A549 treated with AZD9567 at 1 μM for 4 hours (cell line): ENCODE data around the gene HSD11B1. TPM values are rescaled to one million over a fixed set of nuclear protein-coding genes. Genes with fewer than 3 reads are reported as not detected.

ENCODE experiments used
- total RNA-seq: library from RNA; stranded (reverse); fragments of 200-300 nt; extraction: Qiagen RNA extraction; gene quantifications from 5 replicates; pipeline ENCODE4 v1.2.3, GENCODE V29; 2022; ENCODE audit not compliant: insufficient read depth

The HSD11B1 gene
- 0.10 to 0.22 TPM (median 0.20 TPM) in 4 of 5 replicates, not detected in the other for total RNA-seq

DNA sequence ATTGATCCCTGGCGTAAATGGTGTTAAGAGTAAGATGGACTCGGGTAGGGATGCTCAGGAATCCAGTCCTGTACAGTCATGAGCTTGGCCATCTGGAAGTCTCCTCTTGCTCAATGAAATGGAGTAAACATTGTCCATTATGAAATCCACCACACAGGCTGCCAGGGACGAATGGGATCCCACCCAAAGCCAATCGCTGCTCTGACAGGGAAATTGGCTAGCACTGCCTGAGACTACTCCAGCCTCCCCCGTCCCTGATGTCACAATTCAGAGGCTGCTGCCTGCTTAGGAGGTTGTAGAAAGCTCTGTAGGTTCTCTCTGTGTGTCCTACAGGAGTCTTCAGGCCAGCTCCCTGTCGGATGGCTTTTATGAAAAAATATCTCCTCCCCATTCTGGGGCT, at the start of gene HSD11B1:
TSS of gene HSD11B1 (plus strand) at position 263 of the 400 bp plus-strand sequence. CDS start at position 360, 97 bp downstream.

DNA sequence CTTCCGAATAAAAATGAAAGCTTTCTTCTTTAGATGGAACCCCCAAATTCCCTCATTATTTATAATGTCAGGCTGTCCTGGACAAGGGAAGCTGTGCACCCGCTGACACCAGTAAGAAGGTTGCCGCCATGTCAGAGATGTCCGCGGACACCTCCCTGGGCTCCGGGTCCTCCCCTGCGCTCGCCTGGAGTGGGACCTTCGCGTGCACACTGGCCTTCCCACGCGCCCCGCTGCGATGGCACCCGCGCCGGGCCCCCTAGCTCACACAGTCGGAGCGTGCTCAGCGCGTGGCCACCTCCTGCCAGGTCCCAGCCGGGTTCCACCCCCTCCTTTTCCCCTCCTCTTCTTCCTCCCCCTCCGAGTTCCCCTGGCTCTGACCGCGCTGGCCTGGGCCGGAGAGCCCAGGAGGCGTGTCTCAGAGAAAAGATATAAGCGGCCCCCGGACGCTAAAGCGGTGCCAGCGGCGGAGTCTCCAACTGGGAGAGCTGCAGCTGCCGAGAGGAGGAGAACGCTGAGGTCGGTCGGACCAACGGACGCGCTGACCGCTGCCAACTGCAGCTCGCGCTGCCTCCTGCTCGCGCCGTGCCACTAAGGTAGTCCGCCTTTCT, 29.6 kb upstream of the HSD11B1 start, which contains the start of gene G0S2:
TSS of gene G0S2 (plus strand) at position 456 of the 608 bp plus-strand sequence. CDS start 273 bp downstream, outside the sequence.

DNA sequence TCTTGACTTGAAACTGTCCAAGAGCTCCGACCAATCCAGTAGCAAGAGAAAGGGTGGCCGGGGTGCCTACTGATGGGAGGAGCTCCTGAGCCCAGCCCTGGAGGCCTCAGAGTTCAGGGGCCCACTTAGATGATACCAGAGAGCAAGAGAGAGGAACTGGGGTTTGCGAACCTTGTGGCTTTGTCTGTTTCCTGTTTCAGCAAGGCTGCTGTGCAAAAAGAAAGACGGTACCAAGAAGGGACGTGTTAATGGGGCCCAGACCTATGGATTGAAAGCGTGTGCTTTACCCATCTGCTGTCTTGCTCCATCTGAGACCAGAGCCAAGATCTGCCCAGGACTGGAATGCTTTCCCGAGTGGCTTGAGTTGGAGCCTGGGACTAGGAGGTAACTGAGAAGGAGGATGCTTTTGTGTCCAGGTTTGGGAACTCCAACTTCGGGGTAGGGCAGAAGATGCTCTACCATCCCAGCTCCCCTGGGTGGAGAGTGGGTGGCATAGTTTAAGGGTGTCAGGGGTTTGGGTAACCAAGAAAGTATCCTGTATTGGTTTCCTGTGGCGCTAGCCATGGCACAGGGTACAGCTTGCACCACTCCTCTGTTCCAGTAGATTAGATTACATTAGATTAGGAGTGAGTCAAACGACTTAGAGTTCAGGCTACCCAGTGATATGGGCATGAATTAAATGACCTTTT, 51.4 kb downstream of the HSD11B1 start, which contains the start of gene TRAF3IP3:
TSS of gene TRAF3IP3 (plus strand) at position 128 of the 689 bp plus-strand sequence. CDS start 3,987 bp downstream, outside the sequence.

Other genes starting within 250 kb of the HSD11B1 start
- gene CAMK1G, start 121.1 kb upstream of the HSD11B1 start, total RNA-seq, result 0.09 to 0.34 TPM (median 0.25 TPM) in 4 of 5 replicates, not detected in the other
- 15.6 to 17.3 TPM (median 16.4 TPM) in 5 replicates for gene LAMB3, start 52.4 kb upstream of the HSD11B1 start, total RNA-seq
- 2.7 to 3.9 TPM (median 3.6 TPM) in 5 replicates for gene G0S2, start 29.4 kb upstream of the HSD11B1 start, total RNA-seq
- gene TRAF3IP3, start 51.2 kb downstream of the HSD11B1 start, total RNA-seq, result not detected in 5 replicates
- 1.1 to 1.9 TPM (median 1.8 TPM) in 5 replicates for gene C1orf74, start 79.7 kb downstream of the HSD11B1 start, total RNA-seq
- 0.06 to 0.18 TPM (median 0.11 TPM) in 4 of 5 replicates, not detected in the other for gene IRF6, start 101.3 kb downstream of the HSD11B1 start, total RNA-seq
- 9.5 to 12.2 TPM (median 10.6 TPM) in 5 replicates for gene UTP25, start 123.1 kb downstream of the HSD11B1 start, total RNA-seq
- gene SYT14, start 233.4 kb downstream of the HSD11B1 start, total RNA-seq, result 0.05 to 0.70 TPM (median 0.08 TPM) in 5 replicates